Central memory CD8-positive, alpha-beta T cell (primary cell): Measurements from ENCODE around the gene C12orf75.

Source experiments
- ATAC-seq: fragments of 150-1000 bp; cut with Tn5 transposase; replicated peaks from 2 replicates; pipeline ENCODE4 v1.10.0; 2022; ENCODE audit warnings: mild to moderate bottlenecking, moderate FRiP score, moderate number of reproducible peaks; ENCODE audit not compliant: poor library complexity, severe bottlenecking; ENCODE audit errors: extremely low read depth
- DNase-seq, 2 donors: peaks; one replicate each; pipeline ENCODE4 v3.0.0; 2021; ENCODE audit warnings: low spot score in 2 of 2
- H3K27ac Mint-ChIP-seq: one replicate; pipeline ENCODE4 v1.8.0; 2022; ENCODE audit warnings: low read depth, mild to moderate bottlenecking, moderate library complexity, mixed read lengths
- H3K27me3 Mint-ChIP-seq: one replicate; pipeline ENCODE4 v1.8.0; 2022; ENCODE audit warnings: mixed read lengths
- H3K36me3 Mint-ChIP-seq: one replicate; pipeline ENCODE4 v1.8.0; 2022; ENCODE audit warnings: mild to moderate bottlenecking, moderate library complexity, mixed read lengths; ENCODE audit not compliant: insufficient read depth
- H3K4me1 Mint-ChIP-seq: one replicate; pipeline ENCODE4 v1.8.0; 2022; ENCODE audit warnings: mixed read lengths
- H3K4me3 Mint-ChIP-seq: one replicate; pipeline ENCODE4 v1.8.0; 2022; ENCODE audit warnings: mild to moderate bottlenecking, moderate library complexity, mixed read lengths
- H3K9me3 Mint-ChIP-seq: one replicate; pipeline ENCODE4 v1.8.0; 2022; ENCODE audit warnings: mixed read lengths

The C12orf75 gene

DNA sequence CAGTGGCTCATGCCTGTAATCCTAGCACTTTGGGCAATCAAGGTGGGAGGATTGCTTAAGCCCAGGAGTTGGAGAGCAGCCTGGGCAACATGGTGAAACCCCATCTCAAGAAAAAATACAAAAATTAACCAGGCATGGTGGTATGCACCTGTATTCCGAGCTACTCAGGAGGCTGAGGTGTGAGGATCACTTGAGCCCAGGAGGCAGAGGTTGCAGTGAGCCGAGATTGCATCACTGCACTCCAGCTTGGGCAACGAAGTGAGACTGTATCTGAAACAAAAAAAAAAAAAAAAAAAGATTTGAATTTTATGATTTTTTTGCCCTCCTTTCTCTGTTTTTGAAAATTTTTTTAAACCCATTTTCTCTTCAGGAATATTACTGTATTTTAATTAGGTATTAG lies 17.7 kb downstream of the C12orf75 start:
- DNase-seq (no peak), ATAC-seq (no peak)
- peak overlapping the region; percentile 56 for H3K27ac Mint-ChIP-seq
- peaks cover 52% of the 10 kb centered on the region for H3K4me1 Mint-ChIP-seq
- H3K27me3 Mint-ChIP-seq: no peaks in the 10 kb centered on the region
- H3K36me3 Mint-ChIP-seq: peaks cover 8% of the 10 kb centered on the region
- H3K4me3 Mint-ChIP-seq: no peak overlapping the region
- H3K9me3 Mint-ChIP-seq: no peaks in the 10 kb centered on the region

DNA sequence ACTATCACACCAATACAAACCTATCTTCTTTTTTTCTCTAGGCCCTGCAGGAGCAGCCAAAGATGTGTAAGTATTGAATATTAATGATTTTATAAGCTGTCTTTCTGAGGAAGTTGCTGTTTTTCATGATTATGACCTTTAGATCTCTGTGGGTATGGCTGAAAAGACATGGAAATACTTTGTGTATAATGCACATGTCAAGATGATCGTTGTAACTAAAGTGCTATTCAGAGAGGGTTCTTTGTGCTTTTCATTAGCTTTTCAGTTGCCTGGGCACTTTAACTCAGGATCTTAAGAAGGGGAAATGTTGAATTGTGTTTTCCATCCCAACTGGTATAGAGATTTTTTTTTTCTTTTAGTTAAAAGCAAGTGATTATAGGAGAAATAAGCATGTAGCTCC lies 18.1 kb downstream of the C12orf75 start:
- H3K27me3 Mint-ChIP-seq: no peaks in the 10 kb centered on the region
- peaks cover 8% of the 10 kb centered on the region for H3K36me3 Mint-ChIP-seq
- no peak overlapping the region for H3K4me3 Mint-ChIP-seq
- no peak for DNase-seq
- no peaks in the 10 kb centered on the region for H3K9me3 Mint-ChIP-seq
- no peak for ATAC-seq
- peaks cover 50% of the 10 kb centered on the region for H3K4me1 Mint-ChIP-seq
- peak overlapping the region; percentile 56 for H3K27ac Mint-ChIP-seq

DNA sequence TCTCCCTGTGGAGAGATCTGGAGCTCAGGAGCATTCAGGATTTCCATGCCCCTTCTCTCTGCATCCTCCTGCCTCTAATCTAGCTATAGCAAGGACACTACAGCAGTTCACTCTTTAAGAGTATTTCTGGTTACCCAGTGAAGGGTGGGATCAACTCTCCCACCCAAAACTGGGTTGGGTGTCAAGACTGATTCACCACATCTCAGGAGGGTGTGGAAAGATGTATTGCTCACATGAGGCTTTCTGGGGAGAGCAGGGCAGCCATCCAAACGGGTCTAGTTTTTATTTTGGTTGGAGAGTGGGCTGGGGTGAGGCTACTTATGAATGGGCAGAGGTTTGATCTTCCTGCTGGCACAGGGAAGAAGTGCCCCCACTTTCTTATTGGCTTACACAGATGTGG lies 18.6 kb downstream of the C12orf75 start:
- peaks cover 8% of the 10 kb centered on the region for H3K36me3 Mint-ChIP-seq
- H3K27ac Mint-ChIP-seq: peak overlapping the region; percentile 56
- no peak for DNase-seq
- H3K4me3 Mint-ChIP-seq: no peak overlapping the region
- no peak for ATAC-seq
- no peaks in the 10 kb centered on the region for H3K27me3 Mint-ChIP-seq
- peaks cover 47% of the 10 kb centered on the region for H3K4me1 Mint-ChIP-seq
- H3K9me3 Mint-ChIP-seq: no peaks in the 10 kb centered on the region

DNA sequence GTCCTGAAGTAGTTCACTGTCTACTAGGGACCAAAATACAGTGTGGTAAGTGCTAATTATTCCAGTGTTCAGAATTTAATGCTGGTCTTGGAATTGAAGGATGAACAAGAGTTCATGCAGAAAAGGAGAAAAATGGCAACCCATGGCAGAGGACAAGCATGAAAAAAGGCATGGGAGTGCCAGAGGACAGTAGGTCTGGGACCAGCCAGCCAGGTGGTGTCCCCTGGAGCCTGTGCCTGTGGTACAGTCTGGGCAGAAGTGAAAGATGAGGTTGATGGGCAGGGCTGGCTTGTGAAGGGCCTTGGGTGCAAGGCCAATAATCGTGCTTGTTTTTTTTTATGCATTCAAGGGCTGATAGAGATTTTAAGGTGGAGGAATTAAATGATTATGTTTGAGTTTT lies 21.0 kb downstream of the C12orf75 start:
- no peak overlapping the region for H3K4me3 Mint-ChIP-seq
- H3K4me1 Mint-ChIP-seq: peaks cover 65% of the 10 kb centered on the region
- ATAC-seq: no peak
- H3K27ac Mint-ChIP-seq: peak overlapping the region; percentile 76
- peaks cover 10% of the 10 kb centered on the region for H3K36me3 Mint-ChIP-seq
- H3K27me3 Mint-ChIP-seq: no peaks in the 10 kb centered on the region
- H3K9me3 Mint-ChIP-seq: no peaks in the 10 kb centered on the region
- no peak for DNase-seq

DNA sequence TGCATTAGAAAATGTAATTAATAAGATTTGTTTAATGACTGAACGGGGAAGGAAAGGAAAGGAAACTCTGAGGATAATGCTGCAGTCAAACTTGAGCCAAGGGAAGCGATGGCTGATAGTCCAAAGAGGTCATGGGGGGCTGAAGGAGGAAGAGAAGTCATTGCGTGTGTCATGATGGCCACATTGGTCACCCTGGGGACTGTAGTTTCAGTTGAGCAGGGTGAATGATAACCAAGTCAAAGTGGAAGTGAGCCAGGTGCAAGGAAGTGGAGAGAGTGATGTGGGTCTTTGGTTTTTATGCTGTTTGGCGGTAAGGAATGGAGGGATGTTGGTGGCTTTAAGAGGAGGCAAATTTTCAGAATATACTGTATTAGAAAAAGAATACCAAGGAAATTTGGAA lies 21.6 kb downstream of the C12orf75 start:
- Mint-ChIP-seq H3K27me3 (no peaks in the 10 kb centered on the region), H3K9me3 (no peaks in the 10 kb centered on the region), H3K4me3 (no peak overlapping the region), H3K4me1 (peaks cover 66% of the 10 kb centered on the region), H3K36me3 (peaks cover 10% of the 10 kb centered on the region), H3K27ac (peak overlapping the region; percentile 76)
- ATAC-seq (no peak), DNase-seq (no peak)

DNA sequence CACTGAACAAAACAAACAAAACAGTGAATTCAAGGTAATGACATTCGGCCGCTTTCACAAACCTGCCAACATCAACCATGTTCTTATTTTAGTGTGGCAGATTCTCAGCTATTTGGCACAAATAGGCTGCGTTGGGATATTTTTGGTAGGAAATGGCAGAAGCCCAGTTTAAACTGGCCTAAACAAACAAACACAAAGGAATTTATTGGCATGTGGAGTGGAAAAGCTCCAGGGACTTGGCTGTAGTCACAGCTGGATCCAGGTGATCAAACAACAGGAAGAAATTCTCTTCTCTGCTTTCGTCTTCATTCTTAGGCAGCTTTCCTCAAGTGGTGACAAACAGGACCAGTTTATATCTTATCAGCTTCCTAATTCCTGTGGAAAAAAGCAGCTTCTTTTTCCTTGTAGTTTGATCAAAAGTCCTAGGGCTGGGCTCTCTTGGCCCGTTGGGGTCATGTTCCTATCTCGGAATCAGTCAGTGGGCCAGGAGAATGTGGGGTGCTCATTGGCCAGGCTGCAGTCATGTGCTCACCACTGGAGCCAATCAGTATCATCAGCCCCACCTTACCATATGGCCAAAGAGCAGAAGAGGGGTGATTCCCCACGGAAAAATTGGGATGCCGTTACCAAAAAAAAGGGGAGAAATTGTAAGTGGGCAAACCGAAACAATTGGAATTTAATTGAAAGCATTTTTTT lies 22.6 kb downstream of the C12orf75 start:
- H3K27ac Mint-ChIP-seq: no peak overlapping the region
- H3K36me3 Mint-ChIP-seq: peaks cover 12% of the 10 kb centered on the region
- H3K4me1 Mint-ChIP-seq: peaks cover 69% of the 10 kb centered on the region
- no peaks in the 10 kb centered on the region for H3K9me3 Mint-ChIP-seq
- no peak for DNase-seq
- no peaks in the 10 kb centered on the region for H3K27me3 Mint-ChIP-seq
- no peak overlapping the region for H3K4me3 Mint-ChIP-seq
- ATAC-seq: no peak

DNA sequence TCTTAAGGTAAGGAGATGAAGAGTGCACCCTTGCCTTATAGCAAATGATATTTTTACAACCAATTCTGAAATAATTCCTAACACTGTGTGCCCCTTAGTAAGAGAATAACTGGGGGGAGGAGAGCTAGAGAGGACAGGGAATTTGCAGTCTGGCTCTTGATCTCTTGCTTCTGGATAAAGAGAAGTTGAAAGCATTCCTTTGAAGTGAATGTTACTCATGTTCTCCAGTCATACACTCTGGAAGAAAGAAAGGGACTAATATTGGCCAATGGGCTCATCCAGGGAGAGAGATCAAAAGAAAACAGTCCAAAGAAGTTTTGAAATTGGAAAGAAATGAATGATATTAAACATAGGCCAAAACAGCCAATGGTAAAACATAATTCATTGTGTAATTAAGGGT lies 25.3 kb downstream of the C12orf75 start:
- H3K4me3 Mint-ChIP-seq: no peak overlapping the region
- no peaks in the 10 kb centered on the region for H3K9me3 Mint-ChIP-seq
- H3K27me3 Mint-ChIP-seq: no peaks in the 10 kb centered on the region
- peak overlapping the region; percentile 60 for H3K27ac Mint-ChIP-seq
- H3K4me1 Mint-ChIP-seq: peaks cover 63% of the 10 kb centered on the region
- ATAC-seq: no peak
- H3K36me3 Mint-ChIP-seq: peaks cover 15% of the 10 kb centered on the region
- no peak for DNase-seq

DNA sequence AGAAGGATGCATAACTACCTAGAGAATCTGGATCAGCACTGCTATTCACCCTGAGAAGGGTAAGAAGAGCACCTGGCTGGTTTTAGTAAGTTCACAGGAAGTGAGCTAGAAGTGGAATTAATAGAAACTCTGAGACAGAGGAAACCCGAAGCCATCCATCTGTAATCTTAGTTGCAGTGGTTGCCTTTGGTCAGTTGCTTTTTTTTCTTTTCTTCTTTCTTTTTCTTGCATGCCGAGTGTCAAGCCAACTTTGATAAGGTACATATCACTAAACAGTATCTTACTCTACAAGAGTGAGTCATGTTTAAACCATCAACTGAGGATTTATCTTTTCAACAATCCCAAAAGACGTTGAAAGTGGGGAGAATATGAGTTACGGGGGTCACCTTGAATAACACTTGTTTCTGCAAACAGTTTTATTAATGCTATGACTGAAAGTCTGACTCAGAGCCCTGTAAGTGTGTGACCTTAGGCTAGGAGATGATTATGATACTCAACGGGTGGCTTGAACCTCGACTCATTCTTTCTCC lies 26.7 kb downstream of the C12orf75 start:
- Mint-ChIP-seq H3K4me1 (peaks cover 53% of the 10 kb centered on the region), H3K27me3 (no peaks in the 10 kb centered on the region), H3K9me3 (no peaks in the 10 kb centered on the region), H3K27ac (peak overlapping the region; percentile 72), H3K4me3 (peak overlapping the region; percentile 10), H3K36me3 (peaks cover 11% of the 10 kb centered on the region)
- ATAC-seq: peak; percentile 54
- DNase-seq: no peak

DNA sequence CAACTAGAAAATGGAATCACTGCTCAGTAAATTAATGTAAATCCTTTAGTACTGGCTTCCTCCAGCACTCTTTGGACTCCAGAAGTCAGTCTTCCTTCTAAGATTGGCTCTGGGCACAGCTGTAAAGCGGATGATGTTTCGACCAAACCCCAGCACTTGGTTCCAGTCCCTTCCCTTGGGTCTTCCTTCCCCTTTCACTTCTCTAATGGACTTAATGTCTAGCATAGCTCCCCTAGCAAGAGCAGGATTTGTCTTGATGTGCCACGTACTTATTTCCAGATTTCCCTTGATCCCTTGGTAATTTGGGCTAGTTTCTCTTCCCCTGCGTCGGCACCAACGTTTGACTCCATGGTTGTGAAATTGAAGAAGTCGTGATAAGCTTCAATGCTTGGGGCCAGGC lies 28.3 kb downstream of the C12orf75 start:
- no peak for ATAC-seq
- H3K36me3 Mint-ChIP-seq: peaks cover 11% of the 10 kb centered on the region
- no peaks in the 10 kb centered on the region for H3K9me3 Mint-ChIP-seq
- H3K4me3 Mint-ChIP-seq: no peak overlapping the region
- no peak for DNase-seq
- no peaks in the 10 kb centered on the region for H3K27me3 Mint-ChIP-seq
- H3K27ac Mint-ChIP-seq: peak overlapping the region; percentile 22
- H3K4me1 Mint-ChIP-seq: peaks cover 57% of the 10 kb centered on the region

DNA sequence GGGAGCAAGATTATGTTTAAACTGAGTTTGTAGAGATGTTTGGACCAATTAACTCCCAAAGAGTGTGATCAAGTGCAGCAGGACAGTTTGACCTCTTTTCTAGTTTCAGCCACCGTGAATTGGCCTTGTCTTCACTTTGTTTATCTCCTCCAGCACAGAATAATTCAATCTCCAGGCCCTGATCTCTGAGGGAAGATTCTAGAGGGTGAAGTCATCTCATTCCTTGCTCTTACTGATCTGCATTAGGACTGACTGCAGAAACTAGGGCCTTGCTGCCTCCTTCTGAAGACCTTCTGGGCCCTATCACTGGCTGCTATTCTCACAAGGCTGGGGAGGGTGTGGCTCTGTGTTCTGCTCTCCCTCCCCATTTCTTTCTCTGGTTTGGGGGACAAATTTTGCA lies 29.4 kb downstream of the C12orf75 start:
- Mint-ChIP-seq H3K9me3 (no peaks in the 10 kb centered on the region), H3K4me1 (peaks cover 48% of the 10 kb centered on the region), H3K4me3 (no peak overlapping the region), H3K27ac (no peak overlapping the region), H3K27me3 (no peaks in the 10 kb centered on the region), H3K36me3 (peaks cover 10% of the 10 kb centered on the region)
- DNase-seq: no peak
- no peak for ATAC-seq

DNA sequence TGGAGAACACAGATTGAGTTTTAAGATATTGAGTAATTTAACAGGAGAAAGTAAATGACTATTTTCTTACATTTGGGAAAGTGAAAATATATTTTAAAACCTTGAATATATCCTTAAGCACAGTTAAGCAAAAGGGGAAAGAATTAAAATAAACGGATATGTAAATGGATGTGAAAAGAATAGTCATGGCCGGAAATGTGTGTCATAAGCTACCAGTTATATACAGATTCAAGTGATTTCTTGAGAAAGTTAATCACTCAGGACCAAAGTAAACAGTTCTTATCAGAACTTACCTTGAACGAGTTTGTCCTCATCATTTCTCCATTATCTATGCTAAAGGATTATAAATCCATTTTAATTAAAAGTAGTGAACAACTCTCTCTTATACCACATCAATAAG lies 33.4 kb downstream of the C12orf75 start:
- Mint-ChIP-seq H3K4me1 (peaks cover 19% of the 10 kb centered on the region), H3K27me3 (no peaks in the 10 kb centered on the region), H3K27ac (peak overlapping the region; percentile 26), H3K36me3 (peaks cover 15% of the 10 kb centered on the region), H3K4me3 (no peak overlapping the region), H3K9me3 (no peaks in the 10 kb centered on the region)
- no peak for ATAC-seq
- no peak for DNase-seq

DNA sequence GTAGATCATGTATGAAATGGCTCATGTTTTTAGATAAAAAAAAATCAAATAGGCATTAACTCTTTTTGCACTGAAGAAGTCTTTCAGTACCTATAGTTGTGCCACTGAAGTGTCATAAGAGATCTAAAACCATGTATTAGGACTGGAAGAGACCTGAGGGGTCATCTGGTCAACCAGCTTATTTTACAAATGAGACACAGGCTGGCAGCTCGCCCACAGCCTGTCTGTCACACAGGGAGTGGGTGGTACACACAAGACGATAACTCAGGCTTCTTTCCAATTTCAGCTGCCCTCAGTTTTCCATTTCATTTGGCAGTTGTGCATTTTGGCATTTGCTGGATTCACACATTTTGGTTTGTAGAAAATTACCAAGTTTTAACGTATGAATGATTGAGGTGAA lies 34.7 kb downstream of the C12orf75 start:
- ATAC-seq (no peak), DNase-seq (no peak)
- peaks cover 13% of the 10 kb centered on the region for H3K36me3 Mint-ChIP-seq
- peaks cover 9% of the 10 kb centered on the region for H3K4me1 Mint-ChIP-seq
- no peak overlapping the region for H3K27ac Mint-ChIP-seq
- H3K27me3 Mint-ChIP-seq: no peaks in the 10 kb centered on the region
- no peaks in the 10 kb centered on the region for H3K9me3 Mint-ChIP-seq
- H3K4me3 Mint-ChIP-seq: no peak overlapping the region

DNA sequence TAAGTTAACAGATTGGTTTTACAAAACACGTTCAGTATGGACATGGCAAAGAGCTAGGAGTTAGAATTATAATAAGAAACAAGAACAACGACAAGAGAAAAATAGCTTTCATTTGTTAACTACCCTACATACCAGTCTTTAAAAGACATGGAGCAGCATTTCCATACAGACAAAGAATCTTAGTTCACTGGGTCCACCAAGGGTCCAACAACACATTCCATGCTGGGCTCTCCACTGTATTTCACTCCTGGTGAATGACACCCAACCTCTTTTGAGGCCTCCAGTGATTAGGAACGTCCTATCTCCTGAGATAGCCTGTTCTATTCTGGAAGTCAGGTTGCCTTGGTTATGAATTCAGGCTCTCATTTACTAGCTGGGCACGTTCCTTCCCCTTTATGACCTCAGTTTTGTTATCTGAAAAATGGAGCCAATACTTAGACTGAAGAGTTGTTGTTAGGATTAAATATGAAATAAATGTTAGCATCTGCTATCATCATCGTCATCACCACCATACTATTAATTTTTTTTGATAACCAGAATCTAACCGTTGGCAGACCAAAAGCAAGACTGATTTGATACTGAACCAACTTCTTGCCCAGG lies 37.7 kb downstream of the C12orf75 start:
- DNase-seq (no peak), ATAC-seq (no peak)
- H3K27ac Mint-ChIP-seq: no peak overlapping the region

More for the DNA sequence above, 37.7 kb downstream of the C12orf75 start:
- Mint-ChIP-seq H3K4me1 (peaks cover 3% of the 10 kb centered on the region), H3K9me3 (no peaks in the 10 kb centered on the region), H3K27me3 (no peaks in the 10 kb centered on the region), H3K36me3 (peaks cover 26% of the 10 kb centered on the region), H3K4me3 (no peak overlapping the region)
